GM21360 (cell line): ENCODE measurements around the gene TCAP.

Experiments
- ATAC-seq: cut with Tn5 transposase; IDR thresholded peaks from one replicate; pipeline ENCODE4 v1.9.1; 2021; ENCODE audit warnings: mild to moderate bottlenecking, moderate library complexity; ENCODE audit not compliant: unreplicated experiment

Gene TCAP

DNA sequence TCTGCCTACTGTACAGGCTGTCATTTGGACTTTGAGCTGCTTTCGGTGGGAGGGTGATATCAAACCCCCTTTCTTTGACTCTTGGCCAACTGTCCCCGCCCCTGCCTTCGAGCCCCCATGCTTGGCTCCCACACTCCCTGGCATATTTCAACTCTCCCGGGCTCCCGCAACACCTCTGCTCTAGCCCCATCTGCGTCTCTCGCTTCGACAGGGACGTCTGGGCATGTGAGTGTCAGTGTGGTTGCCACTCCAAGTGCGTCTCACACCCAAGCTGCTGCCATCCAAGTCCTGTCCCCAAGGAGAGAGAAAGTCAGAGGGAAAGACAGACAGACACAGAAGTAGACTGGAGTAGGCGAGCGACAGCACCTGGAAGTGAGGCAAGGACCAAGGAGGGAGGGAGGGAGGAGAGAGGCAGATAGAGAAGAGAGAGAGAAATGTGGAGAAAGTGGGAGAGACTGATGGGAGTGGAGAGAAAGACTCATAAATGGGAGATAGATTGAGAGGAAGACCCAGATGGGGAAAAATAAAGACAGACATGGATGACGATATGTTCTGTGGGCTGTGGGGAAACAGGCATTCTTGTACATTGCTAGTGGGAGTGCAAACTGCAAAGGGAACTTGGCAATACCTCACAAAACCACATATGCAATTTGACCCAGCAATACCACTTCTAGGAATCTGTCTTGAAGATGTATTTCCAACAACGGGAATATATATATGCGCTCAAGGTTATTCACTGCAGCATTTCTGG, 16.4 kb upstream of the TCAP start:
- no peak for ATAC-seq

DNA sequence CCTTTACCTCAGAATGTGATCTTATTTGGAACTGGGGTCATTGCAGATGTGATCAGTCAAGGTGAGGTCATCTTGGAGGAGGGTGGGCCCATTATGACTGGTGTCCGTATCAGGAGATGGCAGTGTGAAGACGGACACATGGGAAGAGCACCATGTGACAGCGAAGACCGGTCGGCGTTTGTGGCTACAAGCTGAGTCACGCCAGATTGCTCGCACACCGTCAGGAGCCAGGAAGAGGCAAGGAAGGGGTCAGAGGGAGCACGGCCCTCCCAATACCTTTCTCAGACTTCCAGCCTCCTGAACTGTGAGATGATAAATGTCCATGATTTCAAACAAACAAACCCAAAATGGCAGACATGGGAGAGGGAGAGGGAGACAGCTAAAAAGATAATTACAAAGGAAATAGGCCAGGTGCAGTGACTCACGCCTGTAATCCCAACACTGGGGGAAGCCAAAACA, 15.0 kb upstream of the TCAP start:
- ATAC-seq, result no peak

DNA sequence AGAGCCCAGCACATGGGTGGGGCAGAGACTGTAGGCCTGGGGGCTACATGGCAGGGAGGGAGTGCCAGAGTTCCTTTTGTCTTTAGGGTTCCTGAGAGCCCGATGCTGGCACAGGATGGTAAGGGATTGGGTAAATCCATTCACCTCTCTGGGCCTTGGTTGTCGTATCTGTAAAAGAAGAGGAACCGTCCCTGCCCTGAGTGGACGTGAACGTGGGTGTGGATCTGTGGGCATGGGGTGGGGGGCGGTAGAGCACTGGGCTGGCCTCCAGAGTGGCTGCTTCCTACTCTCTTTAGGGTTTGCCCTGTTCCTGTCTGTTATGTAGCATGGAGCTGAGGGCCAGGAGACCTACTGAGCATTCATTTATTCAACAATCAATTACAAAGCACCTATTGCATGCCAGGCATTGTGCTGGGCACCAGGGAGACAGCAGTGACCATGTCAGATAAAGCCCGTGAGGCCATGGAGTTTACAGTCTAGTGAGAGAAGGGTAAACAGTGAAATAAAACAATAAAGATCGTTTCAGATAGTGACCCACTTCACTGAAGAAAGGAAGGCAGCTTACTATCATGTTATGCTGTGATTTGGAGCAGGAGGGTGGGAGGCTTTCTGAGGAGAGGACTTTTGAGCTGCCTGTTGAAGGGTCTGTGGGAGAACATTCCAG, 13.1 kb upstream of the TCAP start:
- no peak for ATAC-seq

DNA sequence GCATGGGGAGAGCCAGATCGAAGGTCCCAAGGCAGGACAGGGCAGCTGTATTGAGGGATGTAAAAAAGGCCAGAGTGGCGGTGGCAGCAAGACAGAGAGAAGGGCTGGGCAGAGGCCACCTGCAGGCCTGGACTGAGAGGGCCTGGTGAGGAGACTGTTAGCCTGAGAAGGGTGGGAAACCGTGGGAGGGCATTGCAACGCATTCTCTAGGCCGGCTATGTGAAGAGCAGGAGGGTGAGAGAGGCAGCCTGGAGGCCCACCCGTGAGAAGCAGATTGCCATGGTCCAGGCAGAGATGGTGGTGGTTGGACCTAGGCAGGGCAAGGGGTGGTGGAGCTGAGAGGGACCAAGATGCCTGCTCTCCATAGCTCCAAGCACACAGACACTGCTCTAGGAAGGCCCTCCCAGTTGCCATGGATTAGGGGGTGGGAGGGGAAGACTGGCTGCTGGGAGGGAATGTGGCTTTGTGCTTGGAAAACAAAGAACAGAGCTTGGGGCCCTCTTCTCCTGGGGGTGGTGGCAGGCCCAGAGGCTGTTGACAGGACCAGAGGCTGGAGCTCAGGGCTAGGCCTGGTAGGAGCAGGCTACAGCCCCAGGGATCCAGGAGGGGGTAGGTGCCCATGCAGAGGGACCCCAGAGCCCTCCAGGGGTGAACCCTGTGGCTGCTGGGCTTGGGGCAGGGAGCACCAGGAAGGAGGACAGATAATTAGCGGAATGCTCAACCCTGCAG, 12.4 kb upstream of the TCAP start:
- no peak for ATAC-seq

DNA sequence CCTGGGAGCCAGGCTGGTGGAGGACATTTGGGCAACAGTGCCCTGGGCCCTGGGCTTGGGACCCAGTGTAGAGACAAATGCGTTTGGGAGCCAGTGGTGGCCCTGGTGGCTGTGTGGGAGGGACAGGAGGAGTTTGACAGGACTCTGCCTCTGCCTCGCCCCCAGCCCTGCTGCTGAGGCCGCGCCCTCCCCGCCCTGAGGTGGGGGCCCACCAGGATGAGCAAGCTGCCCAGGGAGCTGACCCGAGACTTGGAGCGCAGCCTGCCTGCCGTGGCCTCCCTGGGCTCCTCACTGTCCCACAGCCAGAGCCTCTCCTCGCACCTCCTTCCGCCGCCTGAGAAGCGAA, 11.9 kb upstream of the TCAP start:
- ATAC-seq, result no peak

DNA sequence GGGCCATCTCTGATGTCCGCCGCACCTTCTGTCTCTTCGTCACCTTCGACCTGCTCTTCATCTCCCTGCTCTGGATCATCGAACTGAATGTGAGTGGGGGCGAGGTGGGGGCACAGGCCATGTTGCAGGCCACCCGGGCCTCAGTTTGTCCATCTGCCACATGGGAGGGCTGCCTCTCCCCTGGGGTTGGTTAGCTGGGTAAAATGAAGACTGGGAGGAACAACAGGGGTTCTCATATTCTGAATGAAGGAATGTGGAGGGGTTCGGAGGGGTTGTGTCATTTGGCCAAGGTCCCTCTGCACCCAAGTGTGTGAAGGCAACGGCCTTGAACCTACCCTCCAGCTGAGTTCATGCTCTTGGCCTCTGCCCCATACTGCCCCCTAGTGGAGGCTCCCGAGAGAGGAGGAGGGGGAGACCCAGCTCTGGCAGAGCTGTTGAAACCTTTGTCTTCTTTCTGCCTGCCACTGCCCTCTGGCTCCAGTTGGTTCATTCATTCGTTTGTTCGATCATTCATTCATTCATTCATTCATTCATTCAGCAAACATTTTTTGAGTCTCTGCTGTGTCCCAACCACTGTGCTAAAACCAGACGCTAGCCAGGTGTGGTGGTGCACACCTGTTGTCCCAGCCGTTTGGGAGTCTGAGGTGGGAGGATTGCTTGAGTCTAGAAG, 11.4 kb upstream of the TCAP start:
- no peak for ATAC-seq

DNA sequence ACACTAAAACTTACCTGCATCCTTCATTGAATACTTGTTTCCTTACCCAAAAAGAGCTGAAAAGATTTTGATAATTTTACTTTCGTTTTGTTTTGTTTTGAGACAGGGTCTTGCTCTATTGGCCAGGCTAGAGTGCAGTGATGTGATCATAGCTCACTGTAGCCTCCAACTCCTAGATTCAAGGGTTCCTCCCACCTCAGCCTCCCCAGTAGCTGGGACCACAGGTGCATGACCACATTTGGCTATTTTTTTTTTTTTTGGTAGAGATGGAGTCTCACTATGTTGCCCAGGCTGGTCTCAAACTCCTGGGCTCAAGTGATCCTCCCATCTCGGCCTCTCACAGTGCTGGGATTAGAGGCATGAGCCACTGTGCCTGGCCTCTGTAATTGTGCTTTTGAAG, 10.0 kb upstream of the TCAP start:
- ATAC-seq, result no peak

DNA sequence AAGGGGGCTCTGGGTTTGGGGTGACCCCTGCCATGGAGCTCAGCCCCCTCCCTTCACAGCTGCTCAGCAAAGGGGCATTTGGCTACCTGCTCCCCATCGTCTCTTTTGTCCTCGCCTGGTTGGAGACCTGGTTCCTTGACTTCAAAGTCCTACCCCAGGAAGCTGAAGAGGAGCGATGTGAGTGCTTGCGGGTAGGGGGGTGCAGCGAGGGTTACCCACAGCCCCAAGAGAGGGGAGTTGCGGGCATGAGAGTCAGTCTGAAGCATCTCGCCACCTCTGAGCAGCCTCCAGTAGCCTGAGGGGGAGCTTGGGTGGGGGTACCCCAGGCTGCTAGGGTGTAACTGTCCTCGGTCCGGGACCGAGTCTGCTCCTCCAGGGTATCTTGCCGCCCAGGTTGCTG, 6.8 kb upstream of the TCAP start:
- ATAC-seq, result no peak

DNA sequence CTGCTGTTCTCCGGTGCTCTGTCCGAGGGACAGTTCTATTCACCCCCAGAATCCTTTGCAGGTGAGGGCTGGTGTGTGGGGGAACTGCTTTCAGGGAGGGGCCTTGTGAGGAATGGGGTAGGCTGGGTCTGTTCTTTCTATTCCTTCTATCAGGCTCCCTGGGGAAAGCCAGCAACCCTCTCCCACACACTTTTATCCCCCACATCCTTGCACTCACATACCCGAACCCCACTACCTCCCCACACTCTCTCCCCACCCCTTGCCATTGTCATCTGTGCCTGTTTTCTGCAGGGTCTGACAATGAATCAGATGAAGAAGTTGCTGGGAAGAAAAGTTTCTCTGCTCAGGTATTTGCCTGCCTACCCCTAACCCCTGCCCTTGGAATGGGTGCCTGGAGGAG, 6.4 kb upstream of the TCAP start:
- ATAC-seq, result no peak

DNA sequence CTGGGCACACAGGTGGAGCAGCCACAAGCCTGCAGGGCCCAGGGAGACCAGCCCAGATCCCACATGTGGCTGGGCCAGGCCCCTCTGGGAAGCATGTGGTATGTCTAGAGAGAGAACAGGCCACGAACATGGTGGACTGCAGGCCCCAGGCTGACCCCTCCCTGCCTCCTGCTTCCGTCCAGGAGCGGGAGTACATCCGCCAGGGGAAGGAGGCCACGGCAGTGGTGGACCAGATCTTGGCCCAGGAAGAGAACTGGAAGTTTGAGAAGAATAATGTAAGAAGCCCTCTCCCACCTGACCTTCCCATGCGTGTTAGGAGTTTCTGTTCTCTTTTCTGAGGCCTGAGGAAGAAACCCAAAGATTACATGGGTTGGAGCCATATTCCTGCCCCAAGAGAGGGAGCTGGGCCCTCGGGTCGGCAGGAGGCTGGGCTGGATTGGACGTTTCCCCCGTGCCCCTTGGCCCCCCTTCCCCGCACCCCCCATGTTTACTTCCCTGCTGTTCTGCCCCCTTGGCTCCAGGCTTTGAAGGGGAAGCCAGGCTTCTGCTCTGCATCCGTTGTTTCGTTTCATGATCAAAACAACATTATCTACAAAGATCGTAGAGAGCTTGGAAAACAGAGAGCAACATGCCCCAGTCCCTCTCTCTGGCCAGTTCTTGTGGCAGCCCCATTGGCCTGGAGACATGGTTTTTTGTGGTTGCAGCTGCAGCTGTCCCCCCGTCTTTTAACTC, 5.7 kb upstream of the TCAP start:
- ATAC-seq, result no peak

DNA sequence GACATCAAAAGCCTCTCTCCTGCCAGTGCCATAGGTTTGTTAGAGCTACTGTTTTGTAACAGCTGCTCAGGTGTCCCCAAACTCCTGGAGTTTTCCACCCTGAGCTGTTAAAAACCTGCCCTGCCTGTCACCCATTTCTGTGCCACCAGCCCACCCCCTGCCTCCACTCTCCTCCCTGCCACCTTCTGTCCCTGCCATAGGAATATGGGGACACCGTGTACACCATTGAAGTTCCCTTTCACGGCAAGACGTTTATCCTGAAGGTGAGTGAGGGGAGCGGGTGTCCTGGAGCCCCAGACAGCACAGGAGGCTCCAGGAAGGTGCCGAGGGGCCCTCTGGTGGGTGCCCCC, 5.2 kb upstream of the TCAP start:
- ATAC-seq, result no peak

DNA sequence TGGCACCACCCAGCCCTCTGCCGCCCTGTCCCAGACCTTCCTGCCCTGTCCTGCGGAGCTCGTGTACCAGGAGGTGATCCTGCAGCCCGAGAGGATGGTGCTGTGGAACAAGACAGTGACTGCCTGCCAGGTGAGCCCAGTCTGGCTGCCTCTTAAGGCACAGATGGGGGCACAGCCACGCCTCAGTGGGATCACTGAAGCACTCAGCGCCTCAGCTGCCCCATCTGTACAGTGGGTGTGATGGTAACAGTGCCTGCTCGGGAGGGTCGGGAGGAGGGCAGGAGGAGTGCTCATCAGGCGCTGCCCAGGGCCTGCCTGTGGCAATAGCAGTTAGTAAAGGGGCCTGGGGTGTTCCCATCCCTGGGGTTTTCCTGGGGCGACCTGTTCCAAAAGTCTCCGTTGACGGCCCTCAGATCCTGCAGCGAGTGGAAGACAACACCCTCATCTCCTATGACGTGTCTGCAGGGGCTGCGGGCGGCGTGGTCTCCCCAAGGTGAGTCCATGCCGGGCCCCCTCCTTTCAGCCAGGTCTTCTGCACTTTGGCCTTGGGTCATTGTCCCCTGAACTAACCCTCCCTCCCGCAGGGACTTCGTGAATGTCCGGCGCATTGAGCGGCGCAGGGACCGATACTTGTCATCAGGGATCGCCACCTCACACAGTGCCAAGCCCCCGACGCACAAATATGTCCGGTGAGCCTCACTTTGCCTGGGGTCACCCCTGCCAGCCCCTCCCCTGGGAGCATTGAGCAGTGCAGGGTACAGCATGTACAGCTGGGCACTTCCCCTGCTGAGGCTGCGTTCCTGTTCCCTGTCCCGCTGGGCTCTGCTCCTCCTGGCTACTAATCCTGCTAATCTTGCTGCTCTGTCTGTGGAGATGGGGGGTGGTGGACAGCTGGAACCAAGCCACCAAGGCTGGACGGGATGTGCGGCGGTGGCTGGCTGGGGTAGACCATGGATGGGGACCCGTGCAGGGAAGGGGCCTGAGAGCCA, 4.5 kb upstream of the TCAP start:
- no peak for ATAC-seq

DNA sequence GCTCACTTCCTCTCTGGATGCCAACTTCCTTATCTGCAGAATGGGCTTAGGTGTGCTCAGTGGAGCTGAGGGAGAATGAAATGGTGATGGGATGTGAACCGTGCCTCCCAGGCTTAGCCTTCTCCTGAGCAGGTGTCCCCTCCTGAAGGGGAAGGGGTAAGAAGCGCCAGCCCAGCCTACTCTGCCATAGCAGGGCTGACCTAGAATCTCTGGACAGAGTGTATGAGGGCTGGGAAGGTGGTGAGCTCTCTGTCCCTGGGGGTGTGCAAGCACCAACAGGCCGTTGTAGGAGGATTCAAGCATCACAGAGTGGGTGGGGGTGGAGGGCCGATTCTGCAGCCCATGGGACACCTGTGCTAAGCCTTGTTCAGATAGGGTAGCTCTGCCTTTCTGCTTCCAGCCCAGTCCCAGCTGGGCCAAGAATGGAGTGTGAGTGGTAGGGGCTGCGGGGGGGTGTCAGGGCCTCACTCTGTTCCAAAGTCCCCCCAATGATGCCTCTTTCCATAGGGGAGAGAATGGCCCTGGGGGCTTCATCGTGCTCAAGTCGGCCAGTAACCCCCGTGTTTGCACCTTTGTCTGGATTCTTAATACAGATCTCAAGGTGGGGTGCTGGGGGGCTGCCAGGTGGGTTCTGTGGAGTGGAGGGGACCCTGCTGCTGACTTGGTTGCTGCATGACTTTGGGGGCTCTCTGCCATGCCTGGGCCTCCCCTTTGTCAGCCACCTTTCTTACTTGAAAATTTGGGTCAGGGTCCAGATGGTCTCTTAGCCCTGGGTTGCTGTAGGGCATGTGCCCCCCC, 3.2 kb upstream of the TCAP start:
- ATAC-seq, result no peak

DNA sequence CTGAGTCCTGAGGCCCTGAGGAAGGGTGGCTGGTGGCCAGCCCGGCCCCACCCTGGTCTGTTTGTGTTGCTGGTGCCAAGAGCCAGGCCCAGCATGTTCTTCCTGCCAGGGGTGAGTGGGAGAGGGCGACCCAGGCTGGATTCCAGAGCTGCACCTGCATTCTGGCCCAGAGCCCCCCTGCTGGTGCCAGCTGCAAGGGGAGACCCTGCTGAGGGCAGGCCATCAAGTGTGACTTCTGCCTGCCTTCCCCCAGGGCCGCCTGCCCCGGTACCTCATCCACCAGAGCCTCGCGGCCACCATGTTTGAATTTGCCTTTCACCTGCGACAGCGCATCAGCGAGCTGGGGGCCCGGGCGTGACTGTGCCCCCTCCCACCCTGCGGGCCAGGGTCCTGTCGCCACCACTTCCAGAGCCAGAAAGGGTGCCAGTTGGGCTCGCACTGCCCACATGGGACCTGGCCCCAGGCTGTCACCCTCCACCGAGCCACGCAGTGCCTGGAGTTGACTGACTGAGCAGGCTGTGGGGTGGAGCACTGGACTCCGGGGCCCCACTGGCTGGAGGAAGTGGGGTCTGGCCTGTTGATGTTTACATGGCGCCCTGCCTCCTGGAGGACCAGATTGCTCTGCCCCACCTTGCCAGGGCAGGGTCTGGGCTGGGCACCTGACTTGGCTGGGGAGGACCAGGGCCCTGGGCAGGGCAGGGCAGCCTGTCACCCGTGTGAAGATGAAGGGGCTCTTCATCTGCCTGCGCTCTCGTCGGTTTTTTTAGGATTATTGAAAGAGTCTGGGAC, 2.4 kb upstream of the TCAP start:
- ATAC-seq, result no peak

DNA sequence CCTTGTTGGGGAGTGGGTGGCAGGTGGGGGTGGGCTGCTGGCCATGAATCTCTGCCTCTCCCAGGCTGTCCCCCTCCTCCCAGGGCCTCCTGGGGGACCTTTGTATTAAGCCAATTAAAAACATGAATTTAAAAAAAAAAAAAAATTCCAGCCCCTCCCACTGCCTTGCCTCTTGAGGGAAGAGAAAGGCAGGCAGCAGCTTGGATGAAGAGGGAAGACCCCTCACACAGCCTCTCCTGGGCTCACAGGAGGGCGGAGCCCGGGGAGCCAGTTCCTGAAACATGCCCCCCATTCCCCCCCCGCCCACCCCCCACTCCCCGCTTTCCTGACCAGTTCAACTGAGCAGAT, 1.8 kb upstream of the TCAP start:
- no peak for ATAC-seq

DNA sequence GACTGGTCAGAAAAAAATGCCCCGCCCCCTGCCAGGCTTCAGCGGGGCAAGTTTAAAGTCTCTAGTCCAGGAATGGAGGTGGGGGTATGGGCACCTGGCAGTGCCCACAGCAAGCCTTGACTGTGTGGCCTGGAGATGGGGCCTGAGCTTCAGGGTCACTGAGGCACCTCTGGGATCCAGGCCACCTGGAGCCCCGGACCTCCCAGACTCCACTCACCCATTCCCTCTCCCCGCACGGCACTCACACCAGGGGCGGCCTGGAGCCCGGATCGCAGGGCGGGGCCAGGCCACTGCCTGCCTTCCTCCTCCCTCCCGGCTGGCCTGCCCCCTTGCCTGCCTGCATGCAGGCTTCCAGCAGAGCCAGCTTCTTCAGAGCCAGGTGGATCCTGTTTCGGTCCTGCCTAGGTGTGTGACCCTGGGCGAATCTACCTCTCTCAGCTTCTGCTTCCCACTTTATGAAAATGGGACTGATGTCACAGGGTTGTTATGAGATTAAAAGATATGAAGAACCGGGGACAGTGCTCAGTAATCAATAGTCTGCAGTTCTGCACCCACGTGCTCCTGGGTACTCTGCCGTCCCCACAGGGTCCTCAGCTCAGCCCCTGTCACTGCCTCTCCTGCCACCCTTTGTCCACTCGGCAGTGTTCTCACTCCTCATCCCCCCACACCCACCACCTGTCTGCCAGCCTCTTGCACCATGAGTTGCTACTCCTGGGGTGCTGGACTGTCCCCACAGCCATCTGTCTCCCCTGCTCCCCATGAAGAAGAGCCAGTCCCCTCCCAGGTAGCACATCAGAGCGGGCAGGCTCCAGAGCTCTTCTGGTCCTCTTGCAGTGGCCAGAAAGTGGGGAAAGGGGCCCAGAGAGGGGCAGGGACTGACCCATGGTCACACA, 1.2 kb upstream of the TCAP start:
- no peak for ATAC-seq

DNA sequence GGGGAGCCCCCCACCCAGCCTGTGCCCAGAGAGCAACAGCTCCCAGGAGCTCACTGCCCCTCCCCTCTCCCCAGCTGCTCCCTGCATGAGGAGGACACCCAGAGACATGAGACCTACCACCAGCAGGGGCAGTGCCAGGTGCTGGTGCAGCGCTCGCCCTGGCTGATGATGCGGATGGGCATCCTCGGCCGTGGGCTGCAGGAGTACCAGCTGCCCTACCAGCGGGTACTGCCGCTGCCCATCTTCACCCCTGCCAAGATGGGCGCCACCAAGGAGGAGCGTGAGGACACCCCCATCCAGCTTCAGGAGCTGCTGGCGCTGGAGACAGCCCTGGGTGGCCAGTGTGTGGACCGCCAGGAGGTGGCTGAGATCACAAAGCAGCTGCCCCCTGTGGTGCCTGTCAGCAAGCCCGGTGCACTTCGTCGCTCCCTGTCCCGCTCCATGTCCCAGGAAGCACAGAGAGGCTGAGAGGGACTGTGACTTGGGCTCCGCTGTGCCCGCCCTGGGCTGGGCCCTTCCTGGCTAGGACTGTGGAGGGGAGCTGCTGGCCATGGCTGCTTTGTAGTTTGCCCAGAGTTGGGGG, 584 bp downstream of the TCAP start:
- no peak for ATAC-seq
